OCI-LY1 (cell line): Measurements from ENCODE around the gene DNAJB1.

Source experiments
- H2AFZ ChIP-seq: fragments of 200-600 bp; sonication (generic), shearing (Covaris generic); 2 replicates; pipeline ENCODE4 v1.6.0; 2014; ENCODE audit warnings: antibody characterized with exemption, mild to moderate bottlenecking, low read length
- H3F3A ChIP-seq: fragments of 200-600 bp; sonication (generic), shearing (Covaris generic); 2 replicates; pipeline ENCODE4 v1.6.0; 2014; ENCODE audit warnings: mild to moderate bottlenecking, antibody characterized with exemption, low read length, moderate library complexity; ENCODE audit not compliant: insufficient read depth
- H3K27ac ChIP-seq: fragments of 200-600 bp; sonication (generic); 2 replicates; pipeline ENCODE4 v1.5.1; 2014; ENCODE audit warnings: low read length, mixed run types, mild to moderate bottlenecking, low read depth; ENCODE audit not compliant: poor library complexity, severe bottlenecking
- H3K27me3 ChIP-seq: fragments of 200-600 bp; sonication (generic); 2 replicates; pipeline ENCODE4 v1.6.0; 2014; ENCODE audit warnings: antibody characterized with exemption, mild to moderate bottlenecking, low read length, moderate library complexity; ENCODE audit not compliant: insufficient read depth
- H3K36me3 ChIP-seq: fragments of 200-600 bp; sonication (generic); 2 replicates; pipeline ENCODE4 v1.6.1; 2014; ENCODE audit warnings: mild to moderate bottlenecking, antibody characterized with exemption, low read length, moderate library complexity, mixed read lengths; ENCODE audit not compliant: insufficient read depth
- H3K4me1 ChIP-seq: fragments of 200-600 bp; sonication (generic); 2 replicates; pipeline ENCODE4 v1.5.1; 2014; ENCODE audit warnings: mild to moderate bottlenecking, low read length, moderate library complexity; ENCODE audit not compliant: insufficient read depth, severe bottlenecking
- H3K4me2 ChIP-seq: fragments of 200-600 bp; sonication (generic), shearing (Covaris generic); 2 replicates; pipeline ENCODE4 v1.6.1; 2014; ENCODE audit warnings: low read length
- H3K4me3 ChIP-seq: fragments of 200-600 bp; sonication (generic); 2 replicates; pipeline ENCODE4 v1.5.1; 2014; ENCODE audit warnings: low read length, low read depth, mild to moderate bottlenecking, mixed read lengths; ENCODE audit not compliant: poor library complexity, severe bottlenecking
- H3K79me2 ChIP-seq: fragments of 200-600 bp; shearing (Covaris generic); 2 replicates; pipeline ENCODE4 v1.6.1; 2016; ENCODE audit warnings: mixed run types, low read length, mixed read lengths; ENCODE audit not compliant: insufficient read depth
- H3K9ac ChIP-seq: fragments of 200-600 bp; sonication (generic), shearing (Covaris generic); 2 replicates; pipeline ENCODE4 v1.6.1; 2014; ENCODE audit warnings: mild to moderate bottlenecking, low read length, mixed read lengths
- H3K9me2 ChIP-seq: fragments of 200-600 bp; sonication (generic), shearing (Covaris generic); 2 replicates; pipeline ENCODE4 v1.6.1; 2014; ENCODE audit warnings: low read depth, mild to moderate bottlenecking, low read length, mixed read lengths
- H3K9me3 ChIP-seq: fragments of 200-600 bp; shearing (Covaris generic); 2 replicates; pipeline ENCODE4 v1.6.1; 2014; ENCODE audit warnings: low read length, mixed read lengths
- H4K20me1 ChIP-seq: fragments of 200-600 bp; sonication (generic), shearing (Covaris generic); 2 replicates; pipeline ENCODE4 v1.6.0; 2016; ENCODE audit warnings: mild to moderate bottlenecking, low read length; ENCODE audit not compliant: insufficient read depth
- EZH2 ChIP-seq: fragments of 200-600 bp; sonication (generic), shearing (Covaris generic); IDR thresholded peaks from 2 replicates; pipeline ENCODE4 v1.8.0; 2017; ENCODE audit warnings: borderline replicate concordance, mixed run types, mild to moderate bottlenecking, antibody characterized with exemption, low read length, moderate library complexity, mixed read lengths
- TF ChIP-seq, protein P1 (sequence below): fragments of 200-600 bp; sonication (generic), shearing (Covaris generic); IDR thresholded peaks from 2 replicates; pipeline ENCODE4 v1.5.1; 2017; ENCODE audit warnings: mild to moderate bottlenecking, antibody characterized with exemption, low read length, moderate library complexity, mixed read lengths

The DNAJB1 gene

DNA sequence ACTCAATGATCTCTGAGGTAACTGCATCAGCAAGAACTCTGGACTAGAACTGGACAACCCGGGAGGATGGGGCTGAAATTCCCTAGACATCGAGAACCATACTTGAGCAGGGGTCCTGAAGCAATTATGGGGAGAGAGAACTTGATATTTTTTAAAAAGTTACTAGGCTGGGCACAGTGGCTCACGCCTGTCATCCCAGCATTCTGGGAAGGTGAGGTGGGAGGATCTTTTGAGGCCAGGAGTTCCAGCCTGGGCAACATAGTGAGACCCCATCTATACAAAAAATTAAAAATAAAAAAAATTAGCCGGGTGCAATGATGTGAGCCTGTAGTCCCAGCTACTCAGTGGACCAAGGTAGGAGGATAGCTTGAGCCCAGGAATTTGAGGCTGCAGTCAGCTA lies 2.3 kb upstream of the DNAJB1 start:
- Histone ChIP-seq H3K27ac (peak overlapping the region; percentile 70), H3K4me2 (no peak overlapping the region), H3F3A (peaks cover 9% of the 10 kb centered on the region; the same call in 1 of the 2 replicates), H3K36me3 (peaks cover 20% of the 10 kb centered on the region), H3K9me3 (no peaks in the 10 kb centered on the region), H3K9me2 (no peaks in the 10 kb centered on the region), H3K9ac (no peak overlapping the region), H4K20me1 (no peaks in the 10 kb centered on the region), H2AFZ (no peak overlapping the region), H3K27me3 (no peaks in the 10 kb centered on the region), H3K4me1 (peaks cover 42% of the 10 kb centered on the region), H3K4me3 (no peak overlapping the region), H3K79me2 (peaks cover 16% of the 10 kb centered on the region)
- TF ChIP-seq EZH2: no peak
- TF ChIP-seq, protein P1, sequence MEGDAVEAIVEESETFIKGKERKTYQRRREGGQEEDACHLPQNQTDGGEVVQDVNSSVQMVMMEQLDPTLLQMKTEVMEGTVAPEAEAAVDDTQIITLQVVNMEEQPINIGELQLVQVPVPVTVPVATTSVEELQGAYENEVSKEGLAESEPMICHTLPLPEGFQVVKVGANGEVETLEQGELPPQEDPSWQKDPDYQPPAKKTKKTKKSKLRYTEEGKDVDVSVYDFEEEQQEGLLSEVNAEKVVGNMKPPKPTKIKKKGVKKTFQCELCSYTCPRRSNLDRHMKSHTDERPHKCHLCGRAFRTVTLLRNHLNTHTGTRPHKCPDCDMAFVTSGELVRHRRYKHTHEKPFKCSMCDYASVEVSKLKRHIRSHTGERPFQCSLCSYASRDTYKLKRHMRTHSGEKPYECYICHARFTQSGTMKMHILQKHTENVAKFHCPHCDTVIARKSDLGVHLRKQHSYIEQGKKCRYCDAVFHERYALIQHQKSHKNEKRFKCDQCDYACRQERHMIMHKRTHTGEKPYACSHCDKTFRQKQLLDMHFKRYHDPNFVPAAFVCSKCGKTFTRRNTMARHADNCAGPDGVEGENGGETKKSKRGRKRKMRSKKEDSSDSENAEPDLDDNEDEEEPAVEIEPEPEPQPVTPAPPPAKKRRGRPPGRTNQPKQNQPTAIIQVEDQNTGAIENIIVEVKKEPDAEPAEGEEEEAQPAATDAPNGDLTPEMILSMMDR: no peak

DNA sequence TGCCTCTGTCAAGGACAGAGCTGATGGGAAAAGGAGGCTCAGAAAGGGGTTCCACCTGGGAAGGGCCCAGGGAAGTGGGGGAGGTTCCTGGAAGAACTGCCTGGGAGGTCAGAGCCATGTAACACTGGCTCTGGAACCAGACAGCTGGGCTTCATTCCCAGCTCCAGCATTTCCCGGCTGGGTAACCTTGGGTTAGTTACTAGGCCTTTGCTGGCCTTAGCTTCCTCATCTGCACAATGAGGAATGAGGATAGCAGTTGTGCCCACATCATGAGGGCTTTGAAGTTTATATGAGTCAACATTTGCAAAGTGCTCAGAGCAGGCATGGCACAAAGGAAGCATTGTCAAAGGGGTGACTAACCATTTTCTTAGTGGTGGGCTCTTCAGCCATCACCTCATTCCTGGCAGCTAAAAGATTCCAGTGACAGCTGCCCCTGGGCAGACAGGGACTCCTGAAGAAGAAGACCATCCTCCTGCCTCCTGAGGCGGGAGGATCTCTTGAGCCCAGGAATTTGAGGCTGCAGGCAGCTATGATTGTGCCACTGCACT lies 1.7 kb upstream of the DNAJB1 start:
- Histone ChIP-seq H3K4me1 (peaks cover 47% of the 10 kb centered on the region), H3K9me3 (no peaks in the 10 kb centered on the region), H3K79me2 (peaks cover 16% of the 10 kb centered on the region), H3F3A (peaks cover 9% of the 10 kb centered on the region; the same call in 1 of the 2 replicates), H3K27me3 (no peaks in the 10 kb centered on the region), H3K9me2 (no peaks in the 10 kb centered on the region), H3K9ac (no peak overlapping the region), H3K27ac (peak overlapping the region; percentile 70), H3K4me2 (no peak overlapping the region), H2AFZ (no peak overlapping the region), H3K4me3 (no peak overlapping the region), H4K20me1 (no peaks in the 10 kb centered on the region), H3K36me3 (peaks cover 26% of the 10 kb centered on the region)
- TF ChIP-seq EZH2: no peak
- TF ChIP-seq, protein P1: no peak

DNA sequence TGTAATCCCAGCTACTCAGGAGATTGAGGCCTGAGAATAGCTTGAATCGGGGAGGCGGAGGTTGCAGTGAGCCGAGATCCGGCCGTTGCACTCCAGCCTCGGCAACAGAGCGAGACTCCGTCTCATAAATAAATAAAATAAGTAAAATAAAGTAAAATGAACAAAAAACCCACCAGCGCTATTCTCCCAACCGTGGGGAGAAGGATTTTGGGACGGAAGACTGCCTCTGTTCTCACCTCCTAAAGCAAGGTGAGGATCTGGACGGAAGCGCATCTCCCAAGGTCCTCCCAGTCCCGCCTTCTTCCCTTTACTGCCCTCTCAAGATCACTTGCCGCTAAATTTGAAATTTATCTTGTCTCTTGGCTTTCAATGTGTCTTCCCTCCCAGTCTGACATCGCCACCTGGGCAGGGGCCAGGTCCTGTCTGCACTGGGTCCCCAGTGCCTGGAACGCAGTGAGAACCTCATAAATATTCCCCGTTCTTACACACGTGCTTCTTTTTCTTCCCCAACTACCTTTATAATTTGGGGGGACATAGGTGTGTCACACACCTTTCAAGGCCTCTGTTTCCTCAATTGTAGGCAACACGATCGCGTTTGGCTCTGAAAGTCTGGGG lies 1.2 kb upstream of the DNAJB1 start:
- H3K9me3 ChIP-seq: no peaks in the 10 kb centered on the region
- peak overlapping the region; percentile 62 for H3K4me2 ChIP-seq
- no peaks in the 10 kb centered on the region for H3K27me3 ChIP-seq
- peak overlapping the region; percentile 53 for H3K4me3 ChIP-seq
- H2AFZ ChIP-seq: no peak overlapping the region
- peaks cover 9% of the 10 kb centered on the region; the same call in 1 of the 2 replicates for H3F3A ChIP-seq
- peaks cover 32% of the 10 kb centered on the region for H3K36me3 ChIP-seq
- peaks cover 48% of the 10 kb centered on the region for H3K4me1 ChIP-seq
- H3K9me2 ChIP-seq: no peaks in the 10 kb centered on the region
- peak overlapping the region; percentile 70 for H3K27ac ChIP-seq
- H3K79me2 ChIP-seq: peaks cover 16% of the 10 kb centered on the region
- no peak overlapping the region; the same call in 1 of the 2 replicates for H3K9ac ChIP-seq
- no peaks in the 10 kb centered on the region for H4K20me1 ChIP-seq
- TF ChIP-seq, protein P1: no peak
- no peak for TF ChIP-seq EZH2
